GM12873 (cell line): ENCODE results near the gene DGKH.

Experiments
- TF ChIP-seq, protein P1 (sequence below): IDR thresholded peaks from 2 replicates; pipeline ENCODE4 v1.5.1; 2012; ENCODE audit warnings: low read depth, mild to moderate bottlenecking, moderate library complexity, low read length, control low read depth; ENCODE audit not compliant: insufficient read depth; ENCODE audit errors: missing control alignments

The DGKH gene

DNA sequence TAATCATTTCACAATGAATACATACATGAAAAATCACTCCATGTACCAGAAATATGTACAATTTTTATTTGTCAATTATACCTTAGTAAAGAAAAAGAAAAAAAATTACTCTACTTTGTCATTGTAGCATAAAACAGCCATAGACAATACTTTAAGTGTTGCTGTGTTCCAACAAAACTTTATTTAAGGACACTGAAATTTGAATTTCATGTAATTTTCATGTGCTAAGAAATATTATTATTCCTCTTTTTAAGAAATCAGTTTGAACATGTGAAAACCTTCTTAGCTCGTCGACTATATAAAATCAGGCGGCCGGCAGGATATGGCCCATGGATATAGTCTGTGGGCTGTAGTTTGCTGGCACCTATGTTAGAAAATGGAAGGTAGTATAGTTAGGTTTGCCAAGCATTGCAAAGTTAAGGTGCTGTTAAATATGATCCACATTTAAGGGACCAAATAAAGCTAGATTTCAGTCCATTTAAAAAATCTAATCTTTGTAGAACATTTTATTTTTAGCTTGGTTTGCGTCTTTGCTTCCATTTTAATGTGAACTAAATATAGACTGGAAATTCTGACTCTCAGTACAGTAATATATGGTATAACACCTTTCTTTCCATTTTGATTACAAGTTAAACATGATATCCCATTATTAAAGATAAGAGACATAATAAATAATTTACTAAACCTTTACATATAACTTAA is 6.5 kb downstream of the DGKH start:
- TF ChIP-seq, protein P1, sequence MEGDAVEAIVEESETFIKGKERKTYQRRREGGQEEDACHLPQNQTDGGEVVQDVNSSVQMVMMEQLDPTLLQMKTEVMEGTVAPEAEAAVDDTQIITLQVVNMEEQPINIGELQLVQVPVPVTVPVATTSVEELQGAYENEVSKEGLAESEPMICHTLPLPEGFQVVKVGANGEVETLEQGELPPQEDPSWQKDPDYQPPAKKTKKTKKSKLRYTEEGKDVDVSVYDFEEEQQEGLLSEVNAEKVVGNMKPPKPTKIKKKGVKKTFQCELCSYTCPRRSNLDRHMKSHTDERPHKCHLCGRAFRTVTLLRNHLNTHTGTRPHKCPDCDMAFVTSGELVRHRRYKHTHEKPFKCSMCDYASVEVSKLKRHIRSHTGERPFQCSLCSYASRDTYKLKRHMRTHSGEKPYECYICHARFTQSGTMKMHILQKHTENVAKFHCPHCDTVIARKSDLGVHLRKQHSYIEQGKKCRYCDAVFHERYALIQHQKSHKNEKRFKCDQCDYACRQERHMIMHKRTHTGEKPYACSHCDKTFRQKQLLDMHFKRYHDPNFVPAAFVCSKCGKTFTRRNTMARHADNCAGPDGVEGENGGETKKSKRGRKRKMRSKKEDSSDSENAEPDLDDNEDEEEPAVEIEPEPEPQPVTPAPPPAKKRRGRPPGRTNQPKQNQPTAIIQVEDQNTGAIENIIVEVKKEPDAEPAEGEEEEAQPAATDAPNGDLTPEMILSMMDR: no peak

DNA sequence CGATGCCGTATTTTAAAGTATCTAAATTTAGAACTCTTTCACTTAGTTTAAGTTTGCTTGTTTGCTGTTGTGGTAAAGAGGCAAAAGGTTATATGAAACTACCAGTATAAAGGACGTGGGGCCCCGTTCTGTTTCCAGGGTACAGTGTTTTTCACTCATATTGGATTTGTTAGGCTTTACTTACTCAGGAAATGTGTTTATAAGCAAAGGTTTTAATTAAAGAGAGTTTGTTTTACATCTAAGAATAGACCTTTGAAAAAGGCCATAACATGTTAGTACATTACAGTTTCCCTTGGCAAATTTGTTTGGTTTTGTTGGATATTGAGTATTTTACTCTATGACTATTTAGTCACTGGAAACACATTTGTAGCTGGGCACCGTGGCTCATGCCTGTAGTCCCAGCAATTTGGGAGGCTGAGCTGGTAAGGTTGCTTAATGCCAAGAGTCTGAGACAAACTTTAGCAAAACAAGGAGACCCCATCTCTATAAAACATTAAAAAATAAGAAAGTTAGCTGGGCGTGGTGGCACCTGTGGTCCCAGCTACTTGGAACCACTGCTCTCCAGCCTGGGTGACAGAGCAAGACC is 7.1 kb downstream of the DGKH start:
- TF ChIP-seq, protein P1: no peak

DNA sequence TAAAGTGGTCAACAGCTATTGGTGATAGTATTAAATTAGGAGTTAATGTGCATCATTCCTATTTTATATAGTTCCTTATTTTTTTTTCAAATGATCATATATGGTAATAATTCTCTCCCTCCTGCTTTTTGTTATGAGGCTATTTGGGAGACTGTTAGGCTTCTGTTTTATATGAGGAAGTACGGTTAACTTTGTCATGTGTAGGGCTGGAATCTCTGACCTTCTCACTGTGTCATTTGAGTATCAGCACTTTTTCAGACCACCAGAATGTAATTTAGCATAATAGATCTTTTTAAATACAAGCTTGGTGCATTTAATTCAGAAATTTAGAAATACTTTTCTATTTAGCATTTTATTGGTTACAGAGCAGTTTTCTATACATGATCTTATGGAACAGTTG is 7.7 kb downstream of the DGKH start:
- TF ChIP-seq, protein P1: no peak

DNA sequence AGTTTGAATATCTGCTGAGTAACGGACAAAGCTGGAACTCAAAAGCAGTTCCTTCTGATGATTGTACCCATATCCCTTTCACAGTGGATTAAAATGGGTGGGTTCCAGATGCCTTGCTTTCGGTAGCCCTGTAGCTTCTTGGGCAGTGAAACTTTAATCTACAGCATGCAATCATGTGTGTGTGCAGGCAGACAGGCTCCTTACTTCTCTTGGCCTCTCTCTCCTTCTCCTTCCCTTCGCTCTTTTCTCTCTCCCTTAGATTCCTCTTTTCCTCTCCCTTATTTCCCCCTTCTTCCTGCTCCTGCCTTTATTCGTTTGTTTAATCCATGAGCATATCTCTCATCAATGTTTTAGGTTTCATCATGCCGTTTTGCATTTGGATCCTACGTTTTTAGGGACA is 8.1 kb downstream of the DGKH start:
- TF ChIP-seq, protein P1: no peak

DNA sequence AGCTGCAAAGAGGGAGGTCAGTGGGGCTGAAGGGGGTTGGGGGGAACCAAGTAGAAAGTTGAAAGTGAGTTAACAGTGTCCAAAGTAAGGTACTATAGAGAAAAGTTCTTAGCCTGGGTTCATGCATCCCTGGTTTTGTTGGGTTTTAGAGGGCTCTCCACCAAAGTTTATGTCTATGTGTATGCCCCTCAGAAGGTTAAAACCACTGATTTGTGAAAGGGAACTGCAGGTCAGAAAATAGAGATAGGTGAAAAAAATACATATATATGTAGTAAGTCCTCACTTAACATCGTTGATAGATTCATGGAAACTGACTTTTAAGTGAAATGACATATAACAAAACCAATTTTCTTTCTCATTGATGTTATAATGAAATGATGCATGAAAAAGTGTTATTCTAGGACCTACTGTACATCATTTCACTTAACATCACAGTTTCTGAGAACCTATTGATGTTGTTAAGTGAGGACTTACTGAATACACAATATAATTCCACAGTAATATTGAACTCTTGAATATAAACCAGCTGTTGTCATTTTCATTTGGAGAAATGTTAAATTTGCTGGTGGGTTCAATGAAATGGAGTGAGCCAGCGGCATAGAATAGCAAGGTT is 9.6 kb downstream of the DGKH start:
- TF ChIP-seq, protein P1: no peak

DNA sequence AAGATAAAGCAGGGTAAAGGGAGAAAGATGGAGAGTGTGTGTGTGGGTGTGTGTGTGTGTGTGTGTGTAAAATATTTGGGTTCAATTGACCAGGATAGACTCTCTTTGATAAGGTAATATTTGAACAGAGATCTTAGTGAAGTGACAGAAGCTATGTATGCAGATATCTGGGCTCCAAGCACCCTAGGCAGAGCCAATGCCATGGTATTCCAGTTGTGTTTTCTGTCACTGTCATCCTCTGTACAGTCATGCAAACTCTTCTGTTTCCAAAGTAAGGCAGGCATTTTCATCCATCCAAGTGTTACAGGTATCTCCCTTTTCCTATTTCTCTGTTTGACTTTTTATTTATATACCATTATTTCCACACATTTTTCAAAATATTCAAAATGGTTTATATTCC is 13.5 kb downstream of the DGKH start:
- TF ChIP-seq, protein P1: no peak

DNA sequence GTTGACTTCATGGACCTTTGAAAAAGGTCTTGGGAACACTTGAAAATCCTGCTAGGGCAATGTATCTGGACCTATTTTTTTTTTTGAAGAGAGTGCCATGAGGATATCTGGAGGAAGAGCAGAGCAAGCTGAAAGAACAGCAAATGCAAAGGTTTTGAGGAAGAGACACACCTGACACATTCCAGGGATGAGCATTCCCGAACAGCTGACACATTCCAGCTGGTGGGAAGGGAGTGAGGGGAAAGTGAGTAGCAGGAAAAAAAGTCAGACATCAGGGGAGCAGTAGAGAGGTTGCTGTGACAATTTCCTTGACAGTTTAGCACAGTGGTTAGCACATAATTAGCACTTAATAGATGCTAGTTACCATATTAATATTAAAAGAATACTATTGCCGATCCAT is 14.7 kb downstream of the DGKH start:
- TF ChIP-seq, protein P1: no peak
